GM18498 (cell line): ENCODE data around the gene FMO5.
"Not testable (repeated sequence)": the region's sequence is repeated elsewhere in the genome, so short reads cannot be mapped to it uniquely, and the experiment has no call there.

Experiments used
- ATAC-seq: cut with Tn5 transposase; IDR thresholded peaks from one replicate; pipeline ENCODE4 v1.9.1; 2021; ENCODE audit warnings: mild to moderate bottlenecking, moderate library complexity; ENCODE audit not compliant: unreplicated experiment

FMO5 gene

GRCh38 chr1:147238925-147239820 is 14.0 kb upstream of the FMO5 start:
- no peak for ATAC-seq

GRCh38 chr1:147238053-147238902 is 13.1 kb upstream of the FMO5 start:
- no peak for ATAC-seq

- no peak for ATAC-seq
Observed at GRCh38 chr1:147236959-147237791, 12.0 kb upstream of the FMO5 start.

DNA sequence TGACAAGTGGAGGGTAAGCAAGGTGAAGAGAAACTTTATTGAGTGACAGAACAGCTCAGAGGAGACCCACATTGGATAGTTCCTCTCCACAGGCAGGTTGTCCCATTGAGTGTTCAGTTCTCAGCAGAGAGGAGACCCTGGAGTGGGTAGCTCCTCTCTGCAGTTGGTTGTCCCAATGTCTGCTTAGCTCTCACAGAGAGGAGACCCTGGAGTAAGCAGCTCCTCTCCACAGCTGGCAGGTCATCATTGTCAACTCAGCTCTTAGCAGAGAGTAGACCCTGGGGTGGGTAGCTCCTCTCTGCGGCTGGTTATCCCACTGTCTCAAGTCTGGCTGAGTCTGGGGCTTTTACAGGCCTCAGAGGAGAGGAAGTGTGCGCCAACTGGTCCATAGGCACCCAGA is 11.3 kb upstream of the FMO5 start:
- no peak for ATAC-seq

GRCh38 chr1:147235822-147236221 is 10.7 kb upstream of the FMO5 start:
- no peak for ATAC-seq

DNA sequence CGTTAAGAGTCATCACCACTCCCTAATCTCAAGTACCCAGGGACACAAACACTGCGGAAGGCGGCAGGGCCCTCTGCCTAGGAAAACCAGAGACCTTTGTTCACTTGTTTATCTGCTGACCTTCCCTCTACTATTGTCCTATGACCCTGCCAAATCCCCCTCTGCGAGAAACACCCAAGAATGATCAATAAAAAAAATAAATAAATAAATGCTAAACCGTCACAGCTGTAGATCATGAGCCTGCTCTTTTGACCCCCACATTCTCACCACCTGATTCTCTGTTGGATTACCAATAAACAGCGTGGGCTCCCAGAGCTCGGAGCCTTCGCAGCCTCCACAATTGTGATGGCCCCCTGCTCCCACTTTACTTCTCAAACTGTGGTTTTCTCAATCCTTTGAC is 8.8 kb upstream of the FMO5 start:
- not testable (repeated sequence) for ATAC-seq

GRCh38 chr1:147231032-147231431 is 5.9 kb upstream of the FMO5 start:
- not testable (repeated sequence) for ATAC-seq

DNA sequence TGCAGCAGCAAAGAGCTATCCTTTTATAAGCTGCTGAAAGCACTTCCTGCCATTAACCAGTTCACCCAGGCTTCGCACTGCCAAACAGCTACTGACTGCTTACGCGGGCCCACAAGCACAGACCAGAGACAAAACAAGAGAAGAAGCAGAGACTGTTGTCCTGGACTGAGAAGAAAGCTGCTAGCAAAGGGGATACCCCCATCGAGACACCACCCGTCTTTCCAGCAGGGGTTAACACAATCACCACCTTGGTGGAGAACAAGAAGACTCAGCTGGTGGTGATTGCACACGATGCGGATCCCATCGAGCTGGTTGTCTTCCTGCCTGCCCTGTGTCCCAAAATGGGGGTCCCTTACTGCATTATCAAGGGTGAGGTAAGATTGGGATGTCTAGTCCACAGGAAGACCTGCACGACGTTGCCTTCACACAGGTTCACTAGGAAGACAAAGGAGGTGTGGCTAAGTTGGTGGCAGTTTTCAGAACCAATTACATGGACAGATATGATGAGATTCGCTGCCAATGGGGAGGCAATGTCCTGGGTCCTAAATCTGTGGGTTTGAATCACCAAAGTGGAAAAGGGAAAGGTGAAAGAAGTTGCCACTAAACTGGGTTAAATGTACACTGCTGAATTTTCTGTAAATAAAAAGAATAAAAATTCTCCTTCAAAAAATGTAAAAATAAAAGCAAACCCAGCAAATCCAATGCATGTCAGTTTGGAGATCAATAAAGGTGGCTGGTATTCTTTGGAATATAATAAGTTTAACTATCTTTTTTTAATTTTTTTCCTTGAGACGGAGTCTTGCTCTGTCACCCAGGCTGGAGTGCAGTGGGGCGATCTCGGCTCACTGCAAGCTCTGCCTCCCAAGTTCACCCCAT is 1.2 kb downstream of the FMO5 start:
- ATAC-seq, result no peak

DNA sequence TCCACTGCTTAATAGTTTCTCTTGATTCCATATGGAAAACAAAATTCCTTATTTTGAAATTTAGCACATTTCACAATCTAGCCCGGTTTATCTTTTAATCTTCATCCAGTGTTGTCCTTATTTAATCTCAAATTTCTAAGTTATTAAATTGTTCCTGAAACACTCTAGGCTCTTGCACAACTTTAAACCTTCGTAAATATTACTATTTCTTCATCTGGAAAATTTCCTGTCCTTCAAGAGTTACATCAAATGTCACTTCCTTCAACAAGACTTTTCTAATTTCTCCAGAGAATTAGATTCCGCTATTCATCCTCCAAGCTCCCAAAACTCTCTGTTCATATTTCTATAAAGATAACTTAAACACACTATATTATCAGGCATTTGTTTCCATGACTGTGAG is 6.5 kb downstream of the FMO5 start:
- ATAC-seq, result no peak

GRCh38 chr1:147217141-147217540 is 8.0 kb downstream of the FMO5 start:
- ATAC-seq, result no peak

- ATAC-seq, result no peak
Observed at GRCh38 chr1:147216124-147216523, 9.0 kb downstream of the FMO5 start.

GRCh38 chr1:147215540-147215916 is 9.6 kb downstream of the FMO5 start:
- no peak for ATAC-seq

- no peak for ATAC-seq
Observed at GRCh38 chr1:147214842-147215539, 10.1 kb downstream of the FMO5 start.

GRCh38 chr1:147214325-147214724 is 10.8 kb downstream of the FMO5 start:
- ATAC-seq, result no peak

DNA sequence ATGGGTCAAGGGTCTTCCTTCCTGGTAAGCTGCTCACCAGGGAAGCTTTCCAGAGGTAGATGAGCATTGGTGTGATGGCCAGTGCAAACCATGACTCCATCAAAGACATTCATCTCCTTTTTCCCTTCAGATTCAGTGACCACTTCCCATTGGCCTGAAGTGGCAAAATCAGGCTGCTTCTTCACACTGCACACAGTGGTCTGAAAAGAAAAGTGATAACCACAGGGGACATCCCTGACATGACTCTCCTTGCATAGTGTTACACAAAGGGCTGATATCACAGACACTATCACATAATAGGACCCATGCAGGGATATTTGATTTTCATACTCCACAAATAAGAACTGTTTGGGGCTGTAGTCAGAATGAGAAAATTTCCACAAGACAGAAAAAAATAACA is 11.9 kb downstream of the FMO5 start:
- no peak for ATAC-seq

DNA sequence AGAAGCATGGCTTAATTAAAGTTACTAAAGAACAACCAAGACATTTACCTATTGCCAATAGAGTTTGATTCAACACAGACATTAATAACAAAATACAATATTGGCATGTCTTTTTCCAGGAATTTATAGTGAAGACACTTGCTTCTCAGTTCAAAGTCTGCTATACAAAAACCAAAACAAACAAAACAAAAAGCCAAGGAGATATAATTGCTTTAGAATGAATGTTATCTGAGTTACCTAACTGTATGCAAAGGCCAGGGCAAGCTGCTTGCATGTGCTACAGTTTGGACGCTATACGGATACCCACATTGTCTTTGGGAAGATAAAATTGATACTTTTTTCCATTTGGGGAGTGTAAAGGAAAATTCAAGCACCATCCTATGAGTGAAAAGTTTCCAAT is 13.6 kb downstream of the FMO5 start:
- no peak for ATAC-seq

GRCh38 chr1:147210987-147211386 is 14.2 kb downstream of the FMO5 start:
- no peak for ATAC-seq

- no peak for ATAC-seq
Observed at GRCh38 chr1:147209825-147210821, 15.0 kb downstream of the FMO5 start.
